Measurements from ENCODE around the gene GALNT11. TPM values are rescaled to one million over a fixed set of nuclear protein-coding genes. Genes with fewer than 3 reads are reported as not detected.
"Not testable (repeated sequence)": the region's sequence is repeated elsewhere in the genome, so short reads cannot be mapped to it uniquely, and the experiment has no call there.

GALNT11 gene
- total RNA-seq, 1 donor from 2014 or later: 32.5 TPM

- not testable (repeated sequence) for DNase-seq (ENCODE audit: low spot score)
Measured at GRCh38 chr7:152027491-152028365, 2.3 kb downstream of the GALNT11 start.

GRCh38 chr7:152030059-152030458, 4.6 kb downstream of the GALNT11 start:
- DNase-seq (ENCODE audit: low spot score): not testable (repeated sequence)

- DNase-seq (ENCODE audit: low spot score): not testable (repeated sequence)
Measured at GRCh38 chr7:152030639-152031038, 5.2 kb downstream of the GALNT11 start.

- DNase-seq (ENCODE audit: low spot score): no peak
Measured at GRCh38 chr7:152035817-152036216, 10.3 kb downstream of the GALNT11 start.

- not testable (repeated sequence) for DNase-seq (ENCODE audit: low spot score)
Measured at GRCh38 chr7:152038410-152038809, 12.9 kb downstream of the GALNT11 start.

GRCh38 chr7:152043086-152043485, 17.6 kb downstream of the GALNT11 start:
- DNase-seq (ENCODE audit: low spot score): not testable (repeated sequence)

GRCh38 chr7:152044909-152045308, 19.4 kb downstream of the GALNT11 start:
- not testable (repeated sequence) for DNase-seq (ENCODE audit: low spot score)

- no peak for DNase-seq (ENCODE audit: low spot score)
Measured at GRCh38 chr7:152046531-152046930, 21.1 kb downstream of the GALNT11 start.

- no peak for DNase-seq (ENCODE audit: low spot score)
Measured at GRCh38 chr7:152048051-152048450, 22.6 kb downstream of the GALNT11 start.

- DNase-seq (ENCODE audit: low spot score): no peak
Measured at GRCh38 chr7:152050547-152050971, 25.1 kb downstream of the GALNT11 start.

GRCh38 chr7:152051968-152052367, 26.5 kb downstream of the GALNT11 start:
- no peak for DNase-seq (ENCODE audit: low spot score)

GRCh38 chr7:152052771-152053170, 27.3 kb downstream of the GALNT11 start:
- no peak for DNase-seq (ENCODE audit: low spot score)

GRCh38 chr7:152054367-152055230, 29.1 kb downstream of the GALNT11 start:
- DNase-seq (ENCODE audit: low spot score): no peak

- DNase-seq (ENCODE audit: low spot score): no peak
Measured at GRCh38 chr7:152056621-152057274, 31.3 kb downstream of the GALNT11 start.

GRCh38 chr7:152059311-152059710, 33.8 kb downstream of the GALNT11 start:
- no peak for DNase-seq (ENCODE audit: low spot score)

GRCh38 chr7:152061086-152061485, 35.6 kb downstream of the GALNT11 start:
- not testable (repeated sequence) for DNase-seq (ENCODE audit: low spot score)

GRCh38 chr7:152063192-152063591, 37.7 kb downstream of the GALNT11 start:
- DNase-seq (ENCODE audit: low spot score): not testable (repeated sequence)

- not testable (repeated sequence) for DNase-seq (ENCODE audit: low spot score)
Measured at GRCh38 chr7:152063821-152064220, 38.3 kb downstream of the GALNT11 start.

GRCh38 chr7:152065800-152066344, 40.4 kb downstream of the GALNT11 start:
- DNase-seq (ENCODE audit: low spot score): not testable (repeated sequence)

- no peak for DNase-seq (ENCODE audit: low spot score)
Measured at GRCh38 chr7:152072421-152072820, 46.9 kb downstream of the GALNT11 start.

- no peak for DNase-seq (ENCODE audit: low spot score)
Measured at GRCh38 chr7:152073352-152073751, 47.9 kb downstream of the GALNT11 start.
